Activated CD4-positive, alpha-beta T cell treated with anti-CD3 and anti-CD28 coated beads, Interleukin-2, amount 50 U/mL, for 4 hours (primary cell): ENCODE data around the gene DGCR2.
"Not testable (repeated sequence)": the region's sequence is repeated elsewhere in the genome, so short reads cannot be mapped to it uniquely, and the experiment has no call there.

Source experiments
- DNase-seq, 2 experiments: peaks; one replicate each; pipeline ENCODE4 v3.0.0-alpha.2; 2020

The DGCR2 gene

GRCh38 chr22:19105867-19106802 lies 16.1 kb downstream of the DGCR2 start:
- DNase-seq, result peak; percentile 50 to 55

GRCh38 chr22:19105456-19105855 lies 16.8 kb downstream of the DGCR2 start:
- no peak for DNase-seq

- no peak for DNase-seq
Observed at GRCh38 chr22:19103880-19104821, 18.1 kb downstream of the DGCR2 start.

GRCh38 chr22:19098157-19098556 lies 24.1 kb downstream of the DGCR2 start:
- DNase-seq, result no peak

GRCh38 chr22:19097518-19097917 lies 24.7 kb downstream of the DGCR2 start:
- no peak for DNase-seq

GRCh38 chr22:19096555-19096954 lies 25.7 kb downstream of the DGCR2 start:
- no peak for DNase-seq

GRCh38 chr22:19094393-19094997 lies 27.7 kb downstream of the DGCR2 start:
- no peak for DNase-seq

GRCh38 chr22:19092725-19093124 lies 29.5 kb downstream of the DGCR2 start:
- no peak for DNase-seq

GRCh38 chr22:19090586-19091127 lies 31.6 kb downstream of the DGCR2 start:
- no peak for DNase-seq

GRCh38 chr22:19090183-19090582 lies 32.0 kb downstream of the DGCR2 start:
- DNase-seq, result no peak

GRCh38 chr22:19088866-19089595 lies 33.2 kb downstream of the DGCR2 start:
- DNase-seq, result no peak

- DNase-seq, result no peak
Observed at GRCh38 chr22:19086896-19087295, 35.3 kb downstream of the DGCR2 start.

GRCh38 chr22:19086417-19086816 lies 35.8 kb downstream of the DGCR2 start:
- DNase-seq, result no peak

- no peak for DNase-seq
Observed at GRCh38 chr22:19085233-19085718, 36.9 kb downstream of the DGCR2 start.

- not testable (repeated sequence) for DNase-seq
Observed at GRCh38 chr22:19084586-19084985, 37.6 kb downstream of the DGCR2 start.

GRCh38 chr22:19084126-19084525 lies 38.1 kb downstream of the DGCR2 start:
- DNase-seq, result not testable (repeated sequence)

- DNase-seq, result no peak
Observed at GRCh38 chr22:19082793-19083192, 39.4 kb downstream of the DGCR2 start.

- DNase-seq, result no peak
Observed at GRCh38 chr22:19082101-19082500, 40.1 kb downstream of the DGCR2 start.

- no peak for DNase-seq
Observed at GRCh38 chr22:19081351-19081750, 40.9 kb downstream of the DGCR2 start.

GRCh38 chr22:19080853-19081252 lies 41.4 kb downstream of the DGCR2 start:
- DNase-seq, result no peak

GRCh38 chr22:19079691-19080090 lies 42.5 kb downstream of the DGCR2 start:
- no peak for DNase-seq

- no peak for DNase-seq
Observed at GRCh38 chr22:19075404-19075803, 46.8 kb downstream of the DGCR2 start.
